DMS114 treated with DMSO at 0.1 percent for 48 hours (cell line): ENCODE data around the gene MED16.
"Not testable (repeated sequence)": the region's sequence is repeated elsewhere in the genome, so short reads cannot be mapped to it uniquely, and the experiment has no call there.

ENCODE experiments used
- DNase-seq: peaks from one replicate; lab custom pipeline; 2025; ENCODE audit not compliant: unreplicated experiment; lab: John Stamatoyannopoulos, UW

The MED16 gene

GRCh38 chr19:855142-855541, 37.8 kb downstream of the MED16 start:
- DNase-seq, result no peak

GRCh38 chr19:854549-854948, 38.4 kb downstream of the MED16 start:
- DNase-seq, result no peak

- not testable (repeated sequence) for DNase-seq
Observed at GRCh38 chr19:853614-854220, 39.3 kb downstream of the MED16 start.

- DNase-seq, result no peak
Observed at GRCh38 chr19:853014-853585, 39.9 kb downstream of the MED16 start.

GRCh38 chr19:852136-853013, 40.6 kb downstream of the MED16 start, which contains the start of gene ELANE:
ELANE (plus strand) TSS chr19:852303; CDS start chr19:852329, 26 bp downstream.
- no peak for DNase-seq

GRCh38 chr19:850979-851335, 42.0 kb downstream of the MED16 start:
- no peak for DNase-seq

GRCh38 chr19:850221-850978, 42.6 kb downstream of the MED16 start:
- no peak for DNase-seq

GRCh38 chr19:849195-849594, 43.8 kb downstream of the MED16 start:
- not testable (repeated sequence) for DNase-seq

GRCh38 chr19:848386-848921, 44.5 kb downstream of the MED16 start:
- no peak for DNase-seq

- no peak for DNase-seq
Observed at GRCh38 chr19:845707-846521, 47.1 kb downstream of the MED16 start.

GRCh38 chr19:844546-844971, 48.4 kb downstream of the MED16 start:
- no peak for DNase-seq

GRCh38 chr19:843836-844545, 49.0 kb downstream of the MED16 start:
- DNase-seq, result no peak

GRCh38 chr19:843180-843835, 49.7 kb downstream of the MED16 start:
- no peak for DNase-seq

GRCh38 chr19:842802-843179, 50.2 kb downstream of the MED16 start:
- not testable (repeated sequence) for DNase-seq

GRCh38 chr19:840519-841206, 52.3 kb downstream of the MED16 start, which contains the start of gene PRTN3:
PRTN3 (plus strand) TSS chr19:840999; CDS start chr19:841009, 10 bp downstream.
- DNase-seq, result no peak

GRCh38 chr19:835210-835810, 57.7 kb downstream of the MED16 start:
- no peak for DNase-seq

- no peak for DNase-seq
Observed at GRCh38 chr19:834216-834615, 58.8 kb downstream of the MED16 start.
